Panc1 (cell line): ENCODE results near the gene FBLN7.

ENCODE experiments used
- POLR2AphosphoS5 ChIP-seq: IDR thresholded peaks from 2 replicates; pipeline ENCODE4 v1.6.1; 2012; ENCODE audit warnings: mild to moderate bottlenecking, low read depth, low read length, moderate library complexity
- SIN3A ChIP-seq: IDR thresholded peaks from 2 replicates; pipeline ENCODE4 v1.6.1; 2012; ENCODE audit warnings: low read depth, mild to moderate bottlenecking, low read length, moderate library complexity, borderline replicate concordance; ENCODE audit not compliant: insufficient read depth
- TCF7L2 ChIP-seq: IDR thresholded peaks from 2 replicates; pipeline ENCODE4 v1.6.1; 2011; ENCODE audit warnings: mild to moderate bottlenecking, low read depth, low read length, inconsistent platforms
- TF ChIP-seq, protein P1 (sequence below): fragments of 450-650 bp; IDR thresholded peaks from 2 replicates; pipeline ENCODE4 v1.5.1; 2017; ENCODE audit warnings: mild to moderate bottlenecking
- TF ChIP-seq, protein P2 (sequence below), 2 experiments: IDR thresholded peaks; 2 replicates each; pipeline ENCODE4 v1.6.1; 2011 to 2012; ENCODE audit warnings: low read depth in 2 of 2, control low read depth in 1 of 2, low read length in 1 of 2, mild to moderate bottlenecking in 1 of 2, moderate library complexity in 1 of 2; ENCODE audit not compliant: insufficient read depth in 1 of 2

DNA sequence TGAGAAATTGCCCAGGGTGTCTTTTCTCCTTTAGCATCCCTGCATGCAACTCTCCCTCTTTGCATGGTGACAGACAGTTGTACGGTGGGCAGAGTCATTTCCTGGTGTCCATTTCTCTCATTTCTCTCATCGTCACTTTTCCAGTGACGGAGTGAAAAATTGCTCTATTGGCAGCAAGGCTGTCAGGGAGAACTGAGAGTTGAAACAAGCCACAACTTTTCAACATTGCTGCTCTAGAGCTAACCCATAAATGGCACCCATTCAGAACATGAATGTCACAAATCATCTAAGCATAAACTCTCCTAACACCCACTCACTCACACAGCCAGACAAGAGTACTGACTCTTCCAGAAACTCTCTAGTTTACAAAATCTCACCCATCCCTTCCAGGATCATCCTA is 61.0 kb downstream of the FBLN7 start:
- TF ChIP-seq, protein P1, sequence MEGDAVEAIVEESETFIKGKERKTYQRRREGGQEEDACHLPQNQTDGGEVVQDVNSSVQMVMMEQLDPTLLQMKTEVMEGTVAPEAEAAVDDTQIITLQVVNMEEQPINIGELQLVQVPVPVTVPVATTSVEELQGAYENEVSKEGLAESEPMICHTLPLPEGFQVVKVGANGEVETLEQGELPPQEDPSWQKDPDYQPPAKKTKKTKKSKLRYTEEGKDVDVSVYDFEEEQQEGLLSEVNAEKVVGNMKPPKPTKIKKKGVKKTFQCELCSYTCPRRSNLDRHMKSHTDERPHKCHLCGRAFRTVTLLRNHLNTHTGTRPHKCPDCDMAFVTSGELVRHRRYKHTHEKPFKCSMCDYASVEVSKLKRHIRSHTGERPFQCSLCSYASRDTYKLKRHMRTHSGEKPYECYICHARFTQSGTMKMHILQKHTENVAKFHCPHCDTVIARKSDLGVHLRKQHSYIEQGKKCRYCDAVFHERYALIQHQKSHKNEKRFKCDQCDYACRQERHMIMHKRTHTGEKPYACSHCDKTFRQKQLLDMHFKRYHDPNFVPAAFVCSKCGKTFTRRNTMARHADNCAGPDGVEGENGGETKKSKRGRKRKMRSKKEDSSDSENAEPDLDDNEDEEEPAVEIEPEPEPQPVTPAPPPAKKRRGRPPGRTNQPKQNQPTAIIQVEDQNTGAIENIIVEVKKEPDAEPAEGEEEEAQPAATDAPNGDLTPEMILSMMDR, result no peak
- TF ChIP-seq TCF7L2, result no peak
- no peak for TF ChIP-seq SIN3A
- TF ChIP-seq, protein P2, sequence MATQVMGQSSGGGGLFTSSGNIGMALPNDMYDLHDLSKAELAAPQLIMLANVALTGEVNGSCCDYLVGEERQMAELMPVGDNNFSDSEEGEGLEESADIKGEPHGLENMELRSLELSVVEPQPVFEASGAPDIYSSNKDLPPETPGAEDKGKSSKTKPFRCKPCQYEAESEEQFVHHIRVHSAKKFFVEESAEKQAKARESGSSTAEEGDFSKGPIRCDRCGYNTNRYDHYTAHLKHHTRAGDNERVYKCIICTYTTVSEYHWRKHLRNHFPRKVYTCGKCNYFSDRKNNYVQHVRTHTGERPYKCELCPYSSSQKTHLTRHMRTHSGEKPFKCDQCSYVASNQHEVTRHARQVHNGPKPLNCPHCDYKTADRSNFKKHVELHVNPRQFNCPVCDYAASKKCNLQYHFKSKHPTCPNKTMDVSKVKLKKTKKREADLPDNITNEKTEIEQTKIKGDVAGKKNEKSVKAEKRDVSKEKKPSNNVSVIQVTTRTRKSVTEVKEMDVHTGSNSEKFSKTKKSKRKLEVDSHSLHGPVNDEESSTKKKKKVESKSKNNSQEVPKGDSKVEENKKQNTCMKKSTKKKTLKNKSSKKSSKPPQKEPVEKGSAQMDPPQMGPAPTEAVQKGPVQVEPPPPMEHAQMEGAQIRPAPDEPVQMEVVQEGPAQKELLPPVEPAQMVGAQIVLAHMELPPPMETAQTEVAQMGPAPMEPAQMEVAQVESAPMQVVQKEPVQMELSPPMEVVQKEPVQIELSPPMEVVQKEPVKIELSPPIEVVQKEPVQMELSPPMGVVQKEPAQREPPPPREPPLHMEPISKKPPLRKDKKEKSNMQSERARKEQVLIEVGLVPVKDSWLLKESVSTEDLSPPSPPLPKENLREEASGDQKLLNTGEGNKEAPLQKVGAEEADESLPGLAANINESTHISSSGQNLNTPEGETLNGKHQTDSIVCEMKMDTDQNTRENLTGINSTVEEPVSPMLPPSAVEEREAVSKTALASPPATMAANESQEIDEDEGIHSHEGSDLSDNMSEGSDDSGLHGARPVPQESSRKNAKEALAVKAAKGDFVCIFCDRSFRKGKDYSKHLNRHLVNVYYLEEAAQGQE (IDR thresholded peaks at IDR 0.05; ENCODE audit: insufficient read depth in 1 of 2, low read depth in 2 of 2, low read length in 1 of 2), result no peak
- no peak for TF ChIP-seq POLR2AphosphoS5
